Erythroblast (primary cell): Measurements from ENCODE around the gene PNPLA3.

Experiments
- GATA1 ChIP-seq: IDR thresholded peaks from 2 replicates; pipeline ENCODE4 v1.6.1; 2011; ENCODE audit warnings: low read depth, mild to moderate bottlenecking, control low read depth, low read length, moderate library complexity
- POLR2A ChIP-seq: IDR thresholded peaks from 2 replicates; pipeline ENCODE4 v1.6.1; 2011; ENCODE audit warnings: mild to moderate bottlenecking, low read length

DNA sequence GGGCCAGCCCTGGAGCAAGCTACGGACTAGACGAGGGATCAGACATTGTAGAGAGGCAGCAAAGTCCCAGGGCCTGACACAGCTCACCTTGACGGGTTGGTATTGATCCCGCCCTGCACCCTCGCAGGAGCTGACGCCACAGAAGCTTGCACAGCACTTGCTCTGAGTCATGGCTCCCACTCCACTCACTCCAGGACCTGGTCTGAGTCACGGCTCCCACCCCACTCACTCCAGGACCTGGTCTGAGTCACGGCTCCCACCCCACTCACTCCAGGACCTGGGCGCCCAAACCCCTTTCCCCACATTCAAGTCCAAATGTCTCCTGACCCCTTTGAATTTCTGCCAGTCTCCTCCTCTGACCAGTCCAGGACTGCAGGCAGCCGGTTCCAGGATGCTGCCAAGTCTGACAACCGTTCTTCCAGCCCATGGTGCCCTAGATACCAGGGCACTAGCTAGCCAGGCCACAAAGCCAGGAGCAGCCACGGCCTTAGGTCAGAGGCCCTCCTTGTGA is 25.8 kb upstream of the PNPLA3 start:
- no peak for TF ChIP-seq POLR2A
- TF ChIP-seq GATA1, result no peak
